Measurements from ENCODE around the gene SOBP. TPM values are rescaled to one million over a fixed set of nuclear protein-coding genes. Genes with fewer than 3 reads are reported as not detected.

Gene SOBP
- total RNA-seq, 1 experiment from 2014 or later: 1.6 TPM

- no peak for DNase-seq (ENCODE audit: low read depth)
Observed at GRCh38 chr6:107617341-107617932, 127.5 kb downstream of the SOBP start.

GRCh38 chr6:107618672-107619071, 128.8 kb downstream of the SOBP start:
- no peak for DNase-seq (ENCODE audit: low read depth)

- no peak for DNase-seq (ENCODE audit: low read depth)
Observed at GRCh38 chr6:107620732-107621131, 130.8 kb downstream of the SOBP start.

GRCh38 chr6:107621229-107621937, 131.5 kb downstream of the SOBP start:
- DNase-seq (ENCODE audit: low read depth): no peak

- DNase-seq (ENCODE audit: low read depth): no peak
Observed at GRCh38 chr6:107622269-107622668, 132.4 kb downstream of the SOBP start.

- no peak for DNase-seq (ENCODE audit: low read depth)
Observed at GRCh38 chr6:107624050-107624449, 134.1 kb downstream of the SOBP start.

GRCh38 chr6:107624541-107624940, 134.6 kb downstream of the SOBP start:
- DNase-seq (ENCODE audit: low read depth): peak; percentile 53

- no peak for DNase-seq (ENCODE audit: low read depth)
Observed at GRCh38 chr6:107625264-107625663, 135.3 kb downstream of the SOBP start.

- DNase-seq (ENCODE audit: low read depth): no peak
Observed at GRCh38 chr6:107626645-107627044, 136.7 kb downstream of the SOBP start.

- DNase-seq (ENCODE audit: low read depth): no peak
Observed at GRCh38 chr6:107627969-107628368, 138.1 kb downstream of the SOBP start.

GRCh38 chr6:107628878-107629277, 139.0 kb downstream of the SOBP start:
- DNase-seq (ENCODE audit: low read depth): no peak

- no peak for DNase-seq (ENCODE audit: low read depth)
Observed at GRCh38 chr6:107629548-107630129, 139.7 kb downstream of the SOBP start.

GRCh38 chr6:107630348-107630977, 140.5 kb downstream of the SOBP start:
- no peak for DNase-seq (ENCODE audit: low read depth)

GRCh38 chr6:107632381-107633136, 142.6 kb downstream of the SOBP start:
- DNase-seq (ENCODE audit: low read depth): no peak

GRCh38 chr6:107633680-107634323, 143.9 kb downstream of the SOBP start:
- DNase-seq (ENCODE audit: low read depth): no peak

GRCh38 chr6:107634324-107635056, 144.6 kb downstream of the SOBP start:
- no peak for DNase-seq (ENCODE audit: low read depth)

- DNase-seq (ENCODE audit: low read depth): no peak
Observed at GRCh38 chr6:107635057-107635515, 145.2 kb downstream of the SOBP start.

GRCh38 chr6:107636486-107636885, 146.6 kb downstream of the SOBP start:
- DNase-seq (ENCODE audit: low read depth): no peak

GRCh38 chr6:107637316-107638315, 147.7 kb downstream of the SOBP start:
- no peak for DNase-seq (ENCODE audit: low read depth)
